Esophagus muscularis mucosa (tissue), 4 donors: Measurements from ENCODE around the gene ABHD17B.

Source experiments
- EP300 ChIP-seq: sonication (generic); formaldehyde crosslinking; IDR thresholded peaks from one replicate; pipeline ENCODE4 v1.6.1; 2017; ENCODE audit warnings: antibody characterized with exemption
- POLR2A ChIP-seq: fragments of 450-650 bp; IDR thresholded peaks from one replicate; pipeline ENCODE4 v1.6.1; 2017; ENCODE audit warnings: antibody characterized with exemption, moderate library complexity, mild to moderate bottlenecking, low read depth
- POLR2AphosphoS5 ChIP-seq, 2 donors: sonication (generic); formaldehyde crosslinking; IDR thresholded peaks; one replicate each; pipeline ENCODE4 v1.6.1; 2017; ENCODE audit warnings: antibody characterized with exemption in 2 of 2
- TF ChIP-seq, protein P1 (sequence below), 3 experiments: fragments of 200-600 bp in 2 of 3; fragments of 450-650 bp in 1 of 3; sonication (generic) in 2 of 3; IDR thresholded peaks; one replicate each; pipeline ENCODE4 v1.5.1; 2017 to 2019; ENCODE audit warnings: antibody characterized with exemption in 3 of 3, mild to moderate bottlenecking in 2 of 3, moderate library complexity in 1 of 3

- TF ChIP-seq, protein P1, sequence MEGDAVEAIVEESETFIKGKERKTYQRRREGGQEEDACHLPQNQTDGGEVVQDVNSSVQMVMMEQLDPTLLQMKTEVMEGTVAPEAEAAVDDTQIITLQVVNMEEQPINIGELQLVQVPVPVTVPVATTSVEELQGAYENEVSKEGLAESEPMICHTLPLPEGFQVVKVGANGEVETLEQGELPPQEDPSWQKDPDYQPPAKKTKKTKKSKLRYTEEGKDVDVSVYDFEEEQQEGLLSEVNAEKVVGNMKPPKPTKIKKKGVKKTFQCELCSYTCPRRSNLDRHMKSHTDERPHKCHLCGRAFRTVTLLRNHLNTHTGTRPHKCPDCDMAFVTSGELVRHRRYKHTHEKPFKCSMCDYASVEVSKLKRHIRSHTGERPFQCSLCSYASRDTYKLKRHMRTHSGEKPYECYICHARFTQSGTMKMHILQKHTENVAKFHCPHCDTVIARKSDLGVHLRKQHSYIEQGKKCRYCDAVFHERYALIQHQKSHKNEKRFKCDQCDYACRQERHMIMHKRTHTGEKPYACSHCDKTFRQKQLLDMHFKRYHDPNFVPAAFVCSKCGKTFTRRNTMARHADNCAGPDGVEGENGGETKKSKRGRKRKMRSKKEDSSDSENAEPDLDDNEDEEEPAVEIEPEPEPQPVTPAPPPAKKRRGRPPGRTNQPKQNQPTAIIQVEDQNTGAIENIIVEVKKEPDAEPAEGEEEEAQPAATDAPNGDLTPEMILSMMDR (IDR thresholded peaks at IDR 0.05): no peak
- TF ChIP-seq POLR2A (no peak), EP300 (no peak), POLR2AphosphoS5 (IDR thresholded peaks at IDR 0.05) (no peak)
These were observed 929 bp upstream of the ABHD17B start for GRCh38 chr9:71911908-71912335.
